Measurements from ENCODE around the gene ANTXR1.

DNA sequence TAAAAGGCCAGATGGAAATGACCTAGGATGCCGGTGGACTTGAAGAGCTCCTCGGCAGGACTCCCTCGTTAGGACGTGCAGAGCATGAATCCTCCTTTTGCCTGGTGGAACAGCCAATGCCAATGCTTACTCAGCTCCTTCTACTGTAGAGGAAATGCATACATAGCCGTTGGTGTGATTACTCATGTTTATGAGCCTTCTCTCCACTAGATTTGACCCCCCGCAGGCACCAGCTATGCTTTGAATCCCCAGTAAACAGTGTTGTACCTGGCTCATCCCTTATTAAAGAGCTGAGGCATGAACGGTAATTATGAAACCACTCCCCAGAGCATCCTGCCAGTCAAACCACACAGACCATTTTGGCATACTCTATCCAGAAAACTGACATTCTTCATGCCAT lies 172.8 kb downstream of the ANTXR1 start:
- TF ChIP-seq POU2F2 (IDR thresholded peaks at IDR 0.05; ENCODE audit: low read depth, low read length), result no peak
- no peak for TF ChIP-seq TAF1 (IDR thresholded peaks at IDR 0.05; ENCODE audit: low read depth, low read length)
- no peak for TF ChIP-seq POLR2AphosphoS5 (IDR thresholded peaks at IDR 0.05; ENCODE audit: low read depth, low read length)
- no peak for TF ChIP-seq SPI1 (IDR thresholded peaks at IDR 0.05; ENCODE audit: low read depth, low read length)
- no peak for TF ChIP-seq POLR2A (IDR thresholded peaks at IDR 0.05; ENCODE audit: low read depth, low read length)
